ENCODE measurements around the gene TNRC6A.
"Not testable (repeated sequence)": the region's sequence is repeated elsewhere in the genome, so short reads cannot be mapped to it uniquely, and the experiment has no call there.

The TNRC6A gene

DNA sequence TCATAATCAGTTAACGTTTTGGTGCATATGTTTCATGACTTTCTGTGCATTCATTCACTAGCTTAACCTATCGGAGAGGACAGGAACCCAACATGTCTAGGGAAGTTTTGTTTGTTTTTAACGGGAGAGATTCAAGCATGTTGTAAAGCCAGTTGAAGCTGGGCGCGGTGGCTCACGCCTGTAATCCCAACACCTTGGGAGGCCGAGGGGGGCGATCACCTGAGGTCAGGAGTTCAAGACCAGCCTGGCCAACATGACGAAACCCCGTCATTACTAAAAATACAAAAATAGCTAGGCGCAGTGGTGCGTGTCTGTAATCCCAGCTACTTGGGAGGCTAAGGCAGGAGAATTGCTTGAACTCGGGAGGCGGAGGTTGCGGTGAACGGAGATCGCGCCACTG, 1.4 kb upstream of the TNRC6A start:
- DNase-seq (ENCODE audit: low read depth) = no peak

DNA sequence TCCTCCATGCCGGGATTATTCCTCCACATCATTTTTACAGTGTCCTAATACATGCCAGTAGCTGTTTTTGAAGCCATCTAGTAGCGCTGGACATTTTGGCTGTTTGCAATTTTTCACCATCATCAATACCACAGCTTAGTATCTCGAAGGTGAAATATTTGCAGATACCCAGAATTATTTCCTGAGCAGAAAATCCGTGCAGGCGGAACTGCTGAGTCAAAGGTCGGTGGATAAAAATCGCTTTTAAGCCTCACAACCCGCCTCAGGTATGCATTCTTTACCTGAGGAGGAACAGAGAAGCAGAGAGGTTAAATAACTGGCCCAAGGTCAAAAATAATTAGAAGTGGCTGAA, 584 bp upstream of the TNRC6A start:
- DNase-seq (ENCODE audit: low read depth) = no peak

DNA sequence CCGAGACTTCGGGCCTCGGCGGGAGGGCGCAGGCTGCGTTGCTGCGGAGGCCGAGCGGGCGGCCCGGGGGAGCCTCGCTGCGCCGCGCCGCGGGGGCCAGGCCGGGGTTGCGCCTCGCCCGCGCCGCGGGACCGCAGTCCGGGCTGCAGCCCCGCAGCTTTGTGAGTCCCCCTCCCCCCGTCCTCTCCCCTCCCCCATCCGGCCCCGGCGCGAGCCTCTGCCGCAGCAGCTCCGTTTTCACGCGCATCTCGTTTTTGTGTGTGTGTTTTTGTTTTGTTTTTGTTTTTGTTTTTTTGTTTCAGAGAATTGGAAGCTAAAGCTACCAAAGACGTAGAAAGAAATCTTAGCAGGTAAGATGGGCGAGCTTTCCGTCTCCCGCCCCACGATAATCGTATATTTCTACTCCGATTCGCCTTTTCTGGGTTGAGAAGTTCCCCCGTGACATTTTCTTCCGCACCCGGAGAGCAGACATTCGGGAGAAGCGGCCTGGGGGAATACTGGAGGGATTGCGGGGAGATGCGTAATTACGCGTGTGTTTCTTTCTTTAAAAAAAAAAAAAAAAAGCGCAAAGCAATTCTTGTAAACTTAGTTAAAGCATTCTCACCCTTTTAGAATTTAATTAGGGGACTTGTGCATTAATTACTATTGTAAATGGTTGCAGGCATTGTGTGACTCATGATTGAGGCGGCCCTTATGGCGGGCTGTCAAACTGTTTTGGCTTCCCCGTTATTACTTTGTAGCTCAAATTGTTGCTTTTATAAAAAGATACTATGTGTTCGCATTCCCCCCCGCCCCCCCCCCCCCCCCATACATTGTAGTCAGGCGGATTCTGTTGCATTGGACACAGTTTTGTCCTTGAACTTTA, 732 bp downstream of the TNRC6A start:
- DNase-seq (ENCODE audit: low read depth) = peak; percentile 53

DNA sequence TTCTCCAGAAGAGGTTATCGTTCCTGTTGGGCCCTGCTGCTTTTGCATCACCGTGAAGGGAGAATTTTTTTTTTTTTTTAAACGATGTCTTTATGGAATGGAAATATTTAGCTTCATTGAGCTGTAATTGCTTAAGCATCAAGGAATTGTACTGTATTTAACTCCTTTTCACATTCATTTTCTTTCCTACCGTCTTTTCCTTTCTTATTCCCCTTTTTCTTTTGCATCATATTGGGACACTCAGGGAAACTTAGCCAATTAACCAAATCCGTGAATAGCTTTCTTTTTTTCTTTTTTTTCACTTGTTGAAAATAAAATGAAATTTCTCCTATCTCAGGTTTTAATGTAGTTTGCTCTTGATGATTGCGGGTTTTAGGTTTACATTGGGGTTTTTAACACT, 1.5 kb downstream of the TNRC6A start:
- no peak for DNase-seq (ENCODE audit: low read depth)

DNA sequence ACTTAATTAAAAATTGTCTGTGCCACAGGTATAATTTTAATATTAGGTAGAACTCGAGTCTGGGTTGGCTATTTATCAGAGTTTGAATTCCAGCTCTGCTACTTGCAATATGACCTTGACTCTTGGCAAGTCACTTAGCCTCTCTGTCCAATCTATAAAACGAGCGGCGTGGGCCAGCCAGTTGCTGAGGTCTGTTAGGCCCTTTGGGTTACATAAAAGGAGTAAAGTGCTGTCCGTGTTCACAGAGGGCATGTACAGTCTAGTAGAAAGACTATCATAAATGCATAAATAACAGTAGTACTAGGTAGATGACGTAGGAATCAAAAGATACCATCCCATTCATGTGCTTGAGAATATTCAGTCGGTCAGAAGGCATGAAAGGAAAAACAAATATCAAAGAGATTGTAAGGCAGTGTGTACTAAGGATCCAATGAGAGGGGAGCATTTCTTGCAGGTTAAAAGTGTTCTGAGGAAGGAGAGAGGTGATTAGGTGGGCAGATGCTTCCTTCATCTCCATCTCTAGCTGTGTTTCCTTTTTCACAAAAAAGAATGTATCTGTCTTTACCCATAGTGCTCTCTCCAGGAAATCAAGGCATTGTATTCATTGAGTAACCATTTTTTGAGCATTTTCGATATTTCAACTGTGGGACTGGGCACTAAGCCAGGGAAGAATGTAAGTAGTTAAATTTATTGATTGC, 2.4 kb downstream of the TNRC6A start:
- DNase-seq (ENCODE audit: low read depth) = no peak

DNA sequence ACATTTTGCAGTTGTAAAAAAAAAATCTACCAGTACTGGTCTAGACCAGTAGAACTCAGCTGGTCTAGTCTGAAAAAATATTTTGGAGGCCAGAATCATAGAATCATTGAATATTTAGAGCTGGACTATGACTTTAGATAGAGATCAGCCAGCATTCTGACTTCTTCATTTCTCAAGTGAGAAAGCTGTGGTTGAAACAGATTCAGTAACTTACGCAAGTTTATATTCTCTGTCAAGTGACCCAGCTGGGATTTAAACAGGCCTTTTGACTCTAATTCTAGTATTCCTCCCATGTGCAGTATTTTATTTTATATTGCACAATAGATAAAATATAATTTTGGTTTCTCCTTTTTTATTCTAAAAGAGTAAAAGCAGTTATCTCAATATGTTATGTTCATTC, 4.9 kb downstream of the TNRC6A start:
- no peak for DNase-seq (ENCODE audit: low read depth)

DNA sequence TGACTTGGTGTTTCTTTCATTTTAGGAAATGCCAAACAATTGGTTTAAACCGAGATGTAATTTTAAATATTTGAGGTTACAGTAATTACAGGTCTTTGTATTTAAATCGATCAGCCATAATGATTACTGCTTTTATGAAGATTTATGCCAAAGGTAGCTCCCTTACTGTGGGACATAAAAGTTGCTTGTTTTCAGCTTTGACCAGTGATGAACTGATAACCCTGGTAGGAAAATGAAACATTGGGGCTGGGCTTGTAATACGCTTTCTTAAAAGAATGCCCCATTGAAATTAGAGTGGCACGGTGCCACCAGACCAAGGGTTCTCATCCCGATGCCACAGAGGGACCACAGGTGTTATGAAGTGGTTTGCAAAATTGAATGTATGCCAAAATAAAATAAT, 7.3 kb downstream of the TNRC6A start:
- DNase-seq (ENCODE audit: low read depth) = no peak

DNA sequence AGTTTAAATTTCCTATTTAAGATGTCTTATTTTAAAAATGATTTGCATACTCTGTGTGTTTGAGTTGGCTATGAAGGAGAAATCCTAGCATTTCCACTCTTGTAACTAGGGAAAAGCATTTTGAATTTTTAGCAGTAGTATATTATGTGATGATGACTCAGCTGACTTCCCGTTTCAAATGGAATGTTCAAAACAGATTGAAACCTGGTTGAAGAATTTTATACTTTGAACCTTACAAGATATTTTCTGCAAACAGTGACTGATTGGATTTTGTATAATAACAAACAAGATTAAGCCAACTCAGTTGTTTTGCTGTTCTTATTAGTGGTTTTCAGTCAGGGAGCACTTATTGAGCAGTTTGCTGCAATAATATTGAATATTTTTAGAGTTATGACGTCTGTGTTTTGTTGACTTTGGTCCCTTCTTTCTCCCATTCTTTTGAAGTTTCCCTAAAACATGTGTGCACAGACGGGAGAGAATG, 8.0 kb downstream of the TNRC6A start:
- peak; percentile 58 for DNase-seq (ENCODE audit: low read depth)

DNA sequence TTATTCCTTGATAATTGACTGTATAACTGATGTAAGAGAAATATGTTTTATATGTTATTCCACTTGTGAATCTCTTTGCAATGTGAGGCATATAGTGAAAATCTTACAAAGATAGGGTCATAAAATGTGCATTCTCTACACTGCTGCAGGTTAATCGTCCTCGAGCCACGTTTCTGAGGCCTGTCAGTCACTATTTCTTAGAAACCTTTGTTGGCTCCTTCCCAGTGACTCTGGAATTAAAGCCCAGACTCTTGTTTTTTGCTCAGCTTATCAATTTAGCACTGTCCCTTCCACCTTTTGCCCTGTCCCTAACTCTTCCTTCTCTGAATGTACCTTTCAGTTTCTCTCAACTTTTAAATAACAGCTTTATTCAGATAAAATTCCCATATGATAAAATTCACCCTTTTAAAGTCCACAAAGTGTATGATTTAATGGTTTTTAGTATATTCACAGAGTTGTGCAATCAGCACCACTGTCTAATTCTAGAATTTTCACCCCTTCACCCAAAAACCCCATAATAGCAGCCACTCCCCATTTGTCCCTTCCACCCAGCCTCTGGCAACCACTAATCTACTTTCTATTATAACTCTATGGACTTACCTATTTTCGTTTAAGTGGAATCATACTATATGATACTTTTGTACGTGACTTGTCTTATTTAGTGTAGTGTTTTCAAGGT, 8.6 kb downstream of the TNRC6A start:
- no peak for DNase-seq (ENCODE audit: low read depth)

DNA sequence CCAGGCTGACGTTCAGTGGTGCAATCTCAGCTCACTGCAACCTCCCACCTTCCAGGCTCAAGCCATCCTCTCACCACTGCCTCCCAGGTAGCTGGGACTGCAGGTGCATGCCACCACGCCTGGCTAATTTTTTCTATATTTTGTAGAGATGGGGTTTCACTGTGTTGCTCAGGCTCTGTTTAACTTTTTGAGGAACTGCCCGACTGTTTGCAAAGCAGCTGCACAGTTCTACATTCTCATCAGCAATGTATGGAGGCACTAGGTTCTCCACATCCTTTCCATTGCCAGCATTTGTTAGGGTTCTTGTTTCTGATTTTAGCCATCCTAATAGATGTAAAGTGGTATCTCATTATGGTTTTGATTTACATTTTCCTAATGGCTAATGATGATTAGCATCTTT, 9.4 kb downstream of the TNRC6A start:
- DNase-seq (ENCODE audit: low read depth) = no peak

DNA sequence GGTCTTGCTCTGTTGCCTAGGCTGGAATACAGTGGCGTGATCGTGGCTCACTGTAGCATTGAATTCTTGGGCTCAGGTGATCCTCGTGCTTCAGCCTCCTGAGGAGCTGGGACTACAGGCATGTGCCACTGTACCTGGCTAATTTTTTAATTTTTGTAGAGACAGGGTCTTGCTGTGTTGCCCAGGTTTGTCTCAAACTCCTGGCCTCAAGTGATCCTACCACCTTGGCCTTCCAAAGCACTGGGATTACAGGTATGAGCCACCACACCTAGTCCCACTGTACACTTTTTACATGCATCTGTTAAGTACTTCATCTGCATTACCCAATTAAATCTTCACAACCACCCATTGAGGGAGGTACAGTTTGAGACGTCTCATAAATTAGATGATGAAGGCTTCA, 12.4 kb downstream of the TNRC6A start:
- DNase-seq (ENCODE audit: low read depth) = no peak

DNA sequence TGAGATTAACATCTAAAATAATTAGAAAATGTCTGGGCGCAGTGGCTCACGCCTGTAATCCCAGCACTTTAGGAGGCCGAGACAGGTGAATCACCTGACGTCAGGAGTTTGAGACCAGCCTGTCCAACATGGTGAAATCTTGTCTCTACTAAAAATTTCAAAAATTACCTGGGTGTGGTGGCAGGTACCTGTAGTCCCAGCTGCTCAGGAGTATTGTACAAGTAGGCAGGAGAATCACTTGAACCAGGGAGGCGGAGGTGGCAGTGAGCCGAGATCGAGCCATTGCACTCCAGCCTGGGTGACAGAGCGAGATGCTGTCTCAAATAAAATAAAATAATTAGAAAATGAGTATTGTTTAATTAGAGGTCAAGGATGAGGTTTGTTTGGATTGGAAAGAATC, 13.2 kb downstream of the TNRC6A start:
- not testable (repeated sequence) for DNase-seq (ENCODE audit: low read depth)

DNA sequence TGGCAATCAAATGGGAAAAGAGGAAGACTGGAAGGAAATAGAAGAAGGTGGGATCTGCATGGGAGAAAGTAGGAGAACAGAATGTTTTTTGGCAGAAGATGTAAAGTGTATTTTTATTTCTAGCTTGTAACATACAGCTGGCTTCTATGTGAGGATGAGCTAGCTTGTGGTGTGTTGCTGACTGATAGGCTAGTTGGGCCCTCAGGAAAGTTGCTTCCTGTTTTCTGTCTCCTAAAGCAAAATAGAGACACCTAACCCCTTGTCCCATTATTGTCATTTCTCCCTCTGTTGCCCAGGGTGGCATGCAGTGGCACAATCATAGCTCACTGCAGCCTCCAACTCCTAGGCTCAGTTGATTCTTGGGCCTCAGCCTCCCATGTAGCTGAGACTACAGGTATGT, 15.9 kb downstream of the TNRC6A start:
- no peak for DNase-seq (ENCODE audit: low read depth)

DNA sequence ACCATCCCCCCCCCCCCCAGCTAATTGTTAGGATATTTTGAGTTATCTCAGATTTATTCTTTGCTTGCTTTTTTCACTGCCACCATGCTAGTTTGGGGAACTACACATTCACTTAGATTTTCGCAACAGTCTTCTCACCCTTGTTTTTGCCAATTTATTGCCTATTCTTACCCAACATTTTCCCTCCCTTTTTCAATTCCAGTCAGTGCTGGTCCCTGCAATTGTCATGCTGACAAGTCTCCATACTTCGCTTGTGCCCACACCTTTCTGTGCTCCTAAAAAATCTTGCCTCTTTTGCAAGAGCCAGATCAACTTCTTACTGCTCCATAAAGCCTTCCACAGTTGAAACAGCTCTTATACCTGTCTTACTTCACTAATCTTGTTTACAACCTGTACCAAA, 16.3 kb downstream of the TNRC6A start:
- no peak for DNase-seq (ENCODE audit: low read depth)

DNA sequence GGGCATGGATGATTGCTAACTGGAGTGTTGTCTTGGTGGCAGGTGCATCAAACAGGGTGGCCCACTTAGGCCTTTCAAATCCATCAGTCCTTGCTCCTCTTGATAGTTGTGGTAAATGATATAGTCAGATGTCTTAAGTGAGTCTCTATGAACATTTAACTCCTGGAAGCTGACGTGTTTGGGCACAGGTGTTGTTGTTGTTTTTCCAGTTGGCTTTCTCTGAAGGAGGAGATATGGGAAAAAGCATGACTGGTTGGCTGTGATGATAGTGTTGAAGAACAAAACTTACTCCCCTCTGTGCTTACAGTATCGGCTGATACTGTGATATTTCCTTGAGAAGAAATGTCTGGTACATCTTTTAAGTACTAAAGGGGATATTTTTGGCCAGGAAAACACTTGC, 18.0 kb downstream of the TNRC6A start:
- DNase-seq (ENCODE audit: low read depth) = no peak

DNA sequence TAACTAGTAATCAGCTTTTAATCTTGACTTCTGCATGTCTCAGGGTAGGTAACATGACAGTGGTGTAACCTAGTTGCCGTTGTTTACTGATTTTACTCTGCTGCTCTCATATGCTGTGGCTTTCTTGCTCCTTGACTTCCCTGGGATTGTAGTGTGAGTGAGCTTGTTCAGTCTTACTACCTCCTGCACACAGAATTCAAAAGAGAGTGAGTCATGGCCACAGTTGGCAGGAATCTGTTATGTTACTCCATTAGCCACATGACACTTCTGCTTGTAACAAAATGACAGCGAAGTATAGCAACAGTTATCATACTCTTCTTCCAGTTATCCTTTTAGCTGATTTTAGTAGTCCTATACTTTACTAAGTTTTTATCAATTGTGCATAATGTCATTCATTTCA, 18.8 kb downstream of the TNRC6A start:
- DNase-seq (ENCODE audit: low read depth) = peak; percentile 90

DNA sequence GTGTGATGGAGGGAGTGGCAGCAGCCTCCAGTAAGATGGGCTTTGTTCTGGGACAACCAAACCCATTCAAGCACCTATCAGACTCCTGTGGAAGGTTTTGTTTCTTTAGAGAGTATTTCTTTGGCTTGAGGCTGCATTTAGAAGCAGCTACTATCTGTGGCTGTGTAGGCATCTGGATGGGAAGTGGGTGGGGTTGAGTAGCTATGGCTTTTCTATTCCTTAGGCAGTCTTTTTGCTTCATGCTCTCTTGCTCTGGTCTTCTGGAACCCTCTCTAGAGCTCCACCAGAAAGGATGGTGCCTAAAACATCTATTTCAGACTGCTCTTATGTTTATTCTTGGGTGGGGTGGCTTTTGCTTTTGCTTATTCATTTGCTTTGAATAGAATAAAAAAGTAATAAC, 19.9 kb downstream of the TNRC6A start:
- no peak for DNase-seq (ENCODE audit: low read depth)

DNA sequence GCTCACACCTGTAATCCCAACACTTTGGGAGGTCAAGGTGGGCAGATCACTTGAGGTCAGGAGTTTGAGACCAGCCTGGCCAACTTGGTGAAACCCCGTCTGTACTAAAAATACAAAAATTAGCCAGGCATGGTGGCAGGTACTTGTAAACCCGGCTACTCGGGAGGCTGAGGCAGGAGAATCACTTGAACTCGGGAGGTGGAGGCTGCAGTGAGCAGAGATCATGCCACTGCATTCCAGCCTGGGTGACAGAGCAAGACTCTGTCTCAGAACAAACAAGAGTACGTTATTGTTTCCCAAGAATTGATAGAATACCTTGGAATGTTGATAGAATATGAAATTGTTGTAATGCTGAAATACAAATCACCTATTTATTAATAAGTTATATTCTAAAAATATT, 20.4 kb downstream of the TNRC6A start:
- not testable (repeated sequence) for DNase-seq (ENCODE audit: low read depth)

DNA sequence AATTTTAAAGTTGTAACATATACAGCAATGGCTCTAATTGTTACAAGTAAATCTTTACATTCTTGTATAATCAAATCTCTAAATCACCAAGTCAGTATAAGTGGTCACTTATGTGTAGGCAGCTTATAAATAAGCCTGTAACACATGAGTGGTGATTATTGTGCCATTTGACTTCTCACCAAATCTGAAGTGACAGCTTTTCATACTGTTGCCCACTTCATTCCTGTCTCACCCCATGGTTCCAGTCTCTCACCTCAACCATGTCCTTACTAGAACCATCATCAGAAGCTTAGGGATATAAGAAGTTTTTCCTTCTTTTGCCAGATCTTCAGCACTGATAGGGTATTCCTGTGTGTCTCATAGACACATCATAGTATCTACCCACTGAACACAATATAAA, 23.5 kb downstream of the TNRC6A start:
- peak; percentile 20 for DNase-seq (ENCODE audit: low read depth)

DNA sequence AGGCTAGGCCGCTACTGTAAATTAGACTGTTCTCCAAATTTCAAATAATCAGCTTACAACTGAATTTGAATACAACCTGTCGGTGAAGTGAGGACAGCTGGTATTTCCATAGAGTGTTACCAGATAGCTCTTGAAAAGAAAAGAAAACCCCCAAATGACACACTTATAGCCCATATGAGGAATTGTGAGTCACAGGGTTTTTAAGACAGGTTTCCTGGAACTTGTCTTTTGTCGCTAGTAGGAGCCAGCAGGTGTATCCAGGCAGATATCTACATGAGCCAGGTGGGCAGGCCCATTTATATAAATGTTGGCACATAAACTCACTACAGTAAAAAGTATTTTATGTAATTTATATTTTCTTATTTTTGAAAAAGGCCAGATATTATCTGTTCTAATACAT, 24.0 kb downstream of the TNRC6A start:
- peak; percentile 40 for DNase-seq (ENCODE audit: low read depth)

DNA sequence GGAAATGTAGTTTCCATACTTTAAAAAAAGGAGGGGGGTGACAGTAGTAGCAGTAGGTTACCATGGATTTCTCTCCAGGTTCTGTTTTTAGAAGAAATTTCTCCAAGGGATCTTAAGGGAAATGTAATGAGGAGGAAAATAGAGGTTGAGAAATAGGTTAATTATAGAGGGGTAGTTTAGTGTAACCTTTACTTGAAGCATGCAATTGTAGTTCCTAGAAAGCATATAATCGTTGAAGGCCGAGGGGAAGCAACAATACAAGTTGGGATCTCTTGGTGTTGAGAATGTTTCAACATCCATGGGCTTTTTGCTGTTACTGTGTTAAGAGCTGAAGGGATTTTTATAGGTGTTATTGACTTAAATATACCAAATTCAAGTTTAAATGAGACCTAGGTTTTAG, 25.1 kb downstream of the TNRC6A start:
- DNase-seq (ENCODE audit: low read depth) = no peak

DNA sequence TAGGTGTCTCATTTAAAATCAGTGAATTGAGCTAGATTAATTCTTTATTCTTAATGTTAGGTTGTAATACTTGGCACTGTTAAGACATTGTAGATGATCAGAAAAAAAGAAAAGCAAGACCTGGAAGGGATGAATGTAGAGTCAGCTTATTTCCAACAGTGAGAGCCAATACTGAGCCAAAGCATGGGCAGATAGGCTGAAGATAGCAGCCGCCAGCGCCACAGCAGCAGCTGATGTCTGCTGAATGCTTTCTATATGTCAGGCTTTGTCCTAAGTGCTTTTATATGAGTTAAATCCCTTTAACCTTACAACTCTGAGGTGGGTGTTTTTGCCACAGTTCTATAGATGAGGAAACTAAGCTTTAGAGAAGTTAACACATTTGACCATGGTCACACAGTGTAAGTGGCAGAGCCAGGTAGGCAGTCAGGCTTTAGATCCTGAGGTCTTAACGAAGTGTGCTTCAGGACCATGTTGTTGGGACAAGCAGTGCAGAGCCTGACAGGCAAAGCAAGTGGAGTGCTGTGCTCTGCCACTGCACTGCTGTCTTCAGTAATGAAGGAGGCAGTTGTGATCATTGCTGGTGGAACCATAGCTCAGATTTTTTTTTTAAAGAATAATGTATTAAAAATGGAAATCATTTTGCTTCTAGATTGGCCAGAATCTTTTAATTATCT, 25.9 kb downstream of the TNRC6A start:
- DNase-seq (ENCODE audit: low read depth) = no peak

DNA sequence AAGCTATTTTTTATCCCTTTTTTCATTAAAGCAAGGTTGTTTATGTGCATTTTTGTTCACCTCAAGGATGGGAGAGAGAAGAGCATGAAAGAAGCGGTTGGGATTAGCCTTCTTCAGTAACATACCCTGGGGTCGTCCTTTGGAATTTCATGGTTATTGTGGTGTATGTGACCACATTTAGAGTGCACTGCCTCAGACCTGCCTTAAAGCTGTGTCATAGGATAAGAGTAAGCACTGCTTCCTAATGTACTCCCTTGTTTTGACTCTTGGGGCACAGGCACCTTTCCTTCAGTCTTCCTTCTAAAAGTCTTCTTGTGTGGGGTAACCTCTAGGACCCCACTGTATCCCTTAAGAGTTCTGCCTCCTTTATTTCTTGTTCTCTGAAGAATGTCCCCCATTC, 28.9 kb downstream of the TNRC6A start:
- peak; percentile 42 for DNase-seq (ENCODE audit: low read depth)

Measured in ELR (cell line).